GM06990 (cell line): ENCODE measurements around the gene ANKRD40.
"Not testable (repeated sequence)": the region's sequence is repeated elsewhere in the genome, so short reads cannot be mapped to it uniquely, and the experiment has no call there.

ENCODE experiments used
- DNase-seq: peaks from one replicate; pipeline ENCODE4 v3.0.0-alpha.2; 2011; ENCODE audit not compliant: insufficient read length; ENCODE audit errors: extremely low read depth
- H3K27me3 ChIP-seq: replicated peaks from 2 replicates; pipeline ENCODE4 v1.6.0; 2011; ENCODE audit warnings: low read length; ENCODE audit not compliant: control insufficient read depth, insufficient read depth
- H3K36me3 ChIP-seq: 2 replicates; pipeline ENCODE4 v1.5.1; 2011; ENCODE audit warnings: low read length; ENCODE audit not compliant: control insufficient read depth, insufficient read depth
- H3K4me3 ChIP-seq: replicated peaks from 2 replicates; pipeline ENCODE4 v1.5.1; 2011; ENCODE audit warnings: low read depth, mild to moderate bottlenecking, control low read depth, low read length
- TF ChIP-seq, protein P1 (sequence below): IDR thresholded peaks from 2 replicates; pipeline ENCODE4 v1.5.1; 2011; ENCODE audit warnings: low read length, control low read depth, mild to moderate bottlenecking, inconsistent platforms; ENCODE audit not compliant: insufficient read depth, poor library complexity, severe bottlenecking

The ANKRD40 gene

DNA sequence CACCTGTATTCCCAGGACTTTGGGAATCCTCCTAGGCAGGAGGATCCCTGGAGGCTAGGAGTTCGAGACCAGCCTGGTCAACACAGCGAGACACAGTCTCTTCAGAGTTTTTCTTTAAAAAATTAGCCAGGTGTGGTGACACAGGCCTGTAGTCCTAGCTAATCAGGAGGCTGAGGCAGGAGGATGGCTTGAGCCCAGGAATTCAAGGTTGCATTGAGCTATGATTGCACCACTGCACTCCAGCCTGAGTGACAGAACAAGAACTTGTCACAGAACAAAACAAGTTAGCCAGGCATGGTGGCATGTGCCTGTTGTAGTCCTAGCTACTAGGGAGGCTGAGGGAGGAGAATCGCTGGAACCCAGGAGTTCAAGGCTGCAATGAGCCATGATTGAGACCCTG, 24.8 kb downstream of the ANKRD40 start:
- TF ChIP-seq, protein P1, sequence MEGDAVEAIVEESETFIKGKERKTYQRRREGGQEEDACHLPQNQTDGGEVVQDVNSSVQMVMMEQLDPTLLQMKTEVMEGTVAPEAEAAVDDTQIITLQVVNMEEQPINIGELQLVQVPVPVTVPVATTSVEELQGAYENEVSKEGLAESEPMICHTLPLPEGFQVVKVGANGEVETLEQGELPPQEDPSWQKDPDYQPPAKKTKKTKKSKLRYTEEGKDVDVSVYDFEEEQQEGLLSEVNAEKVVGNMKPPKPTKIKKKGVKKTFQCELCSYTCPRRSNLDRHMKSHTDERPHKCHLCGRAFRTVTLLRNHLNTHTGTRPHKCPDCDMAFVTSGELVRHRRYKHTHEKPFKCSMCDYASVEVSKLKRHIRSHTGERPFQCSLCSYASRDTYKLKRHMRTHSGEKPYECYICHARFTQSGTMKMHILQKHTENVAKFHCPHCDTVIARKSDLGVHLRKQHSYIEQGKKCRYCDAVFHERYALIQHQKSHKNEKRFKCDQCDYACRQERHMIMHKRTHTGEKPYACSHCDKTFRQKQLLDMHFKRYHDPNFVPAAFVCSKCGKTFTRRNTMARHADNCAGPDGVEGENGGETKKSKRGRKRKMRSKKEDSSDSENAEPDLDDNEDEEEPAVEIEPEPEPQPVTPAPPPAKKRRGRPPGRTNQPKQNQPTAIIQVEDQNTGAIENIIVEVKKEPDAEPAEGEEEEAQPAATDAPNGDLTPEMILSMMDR, result no peak
- DNase-seq, result no peak
- H3K27me3 ChIP-seq, result no peaks in the 10 kb centered on the region; the same call in none of the 2 replicates
- H3K4me3 ChIP-seq, result no peak overlapping the region
- no peaks in the 10 kb centered on the region for H3K36me3 ChIP-seq

- DNase-seq, result no peak
- TF ChIP-seq, protein P1, result no peak
- H3K4me3 ChIP-seq, result no peak overlapping the region
- H3K27me3 ChIP-seq, result no peaks in the 10 kb centered on the region; the same call in none of the 2 replicates
- H3K36me3 ChIP-seq, result no peaks in the 10 kb centered on the region
Observed at GRCh38 chr17:50682441-50682840, 25.3 kb downstream of the ANKRD40 start.

DNA sequence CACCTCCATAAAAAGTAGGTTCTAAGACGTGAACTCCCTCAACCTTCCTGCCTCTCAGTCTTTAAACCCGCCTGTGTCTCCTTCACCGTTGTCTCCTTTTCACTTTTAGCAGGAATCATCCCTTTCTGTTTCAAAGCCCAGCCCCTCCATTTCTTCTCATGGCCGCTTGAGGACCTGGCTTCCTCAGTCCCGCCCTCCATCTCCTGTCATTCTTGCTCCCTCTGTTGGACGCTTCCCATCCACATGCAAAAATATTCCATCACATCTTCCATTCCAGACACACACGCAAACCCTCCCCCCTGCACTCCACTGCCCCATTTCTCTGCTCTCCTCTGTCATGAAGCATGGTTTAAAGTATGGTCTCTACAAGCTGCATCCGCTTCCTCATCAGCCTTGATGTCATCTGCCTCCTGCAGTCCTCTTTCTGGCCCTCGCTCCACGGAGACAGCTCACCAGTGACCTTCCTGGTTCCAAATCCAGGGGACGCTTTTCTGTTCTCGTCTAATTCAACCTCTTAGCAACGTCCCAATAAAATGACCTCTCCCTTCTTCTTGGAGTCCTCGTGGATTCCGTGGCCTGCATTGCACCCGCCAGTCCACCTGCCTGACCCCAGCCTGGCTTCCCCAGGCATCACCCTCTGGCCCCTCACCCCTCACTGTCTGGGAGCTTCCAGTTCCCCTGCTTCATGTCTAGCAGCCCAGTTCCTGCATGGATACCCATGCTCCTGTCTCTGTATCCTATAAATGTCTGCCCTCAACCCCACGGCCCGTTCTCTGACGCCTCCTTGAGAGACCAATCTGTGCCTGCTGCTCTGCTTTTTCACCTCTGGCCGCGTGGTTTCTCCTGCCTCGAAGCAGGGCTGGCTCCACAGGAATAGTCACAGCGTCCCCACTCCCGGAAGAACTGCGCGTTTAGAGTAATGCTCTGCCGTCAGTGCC, 26.2 kb downstream of the ANKRD40 start:
- TF ChIP-seq, protein P1, result no peak
- no peak overlapping the region for H3K4me3 ChIP-seq
- no peaks in the 10 kb centered on the region for H3K36me3 ChIP-seq
- no peaks in the 10 kb centered on the region; the same call in none of the 2 replicates for H3K27me3 ChIP-seq
- no peak for DNase-seq

DNA sequence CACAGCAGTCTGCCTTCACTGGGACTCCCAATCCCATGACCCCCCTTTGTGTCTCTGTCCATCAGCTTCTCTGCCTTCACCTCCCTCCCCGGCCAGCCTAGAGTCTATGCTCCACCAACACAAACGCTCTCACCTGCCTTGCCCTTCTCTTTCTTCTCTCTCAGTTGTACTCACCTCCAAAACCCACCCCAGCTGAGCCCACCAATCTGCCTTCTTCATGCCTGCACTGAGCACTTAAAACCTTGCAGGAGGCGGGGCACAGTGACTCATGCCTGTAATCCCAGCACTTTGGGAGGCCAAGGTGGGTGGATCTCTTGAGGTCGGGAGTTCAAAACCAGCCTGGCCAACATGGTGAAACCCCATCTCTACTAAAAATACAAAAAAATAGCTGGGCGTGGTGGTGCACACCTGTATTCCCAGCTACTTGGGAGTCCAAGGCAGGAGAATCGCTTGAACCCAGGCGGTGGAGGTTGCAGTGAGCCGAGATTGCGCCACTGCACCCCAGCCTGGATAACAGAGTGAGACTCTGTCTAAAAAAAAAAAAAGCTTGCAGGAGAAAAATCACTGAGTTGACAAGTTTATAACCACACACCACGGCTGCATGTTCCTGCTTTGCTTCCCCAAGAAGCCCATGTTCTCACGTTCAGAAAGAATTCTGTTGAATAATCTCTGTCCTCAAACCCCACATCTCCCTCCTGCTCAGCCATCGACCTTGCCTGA, 27.0 kb downstream of the ANKRD40 start:
- not testable (repeated sequence) for H3K36me3 ChIP-seq, H3K4me3 ChIP-seq, H3K27me3 ChIP-seq, DNase-seq

DNA sequence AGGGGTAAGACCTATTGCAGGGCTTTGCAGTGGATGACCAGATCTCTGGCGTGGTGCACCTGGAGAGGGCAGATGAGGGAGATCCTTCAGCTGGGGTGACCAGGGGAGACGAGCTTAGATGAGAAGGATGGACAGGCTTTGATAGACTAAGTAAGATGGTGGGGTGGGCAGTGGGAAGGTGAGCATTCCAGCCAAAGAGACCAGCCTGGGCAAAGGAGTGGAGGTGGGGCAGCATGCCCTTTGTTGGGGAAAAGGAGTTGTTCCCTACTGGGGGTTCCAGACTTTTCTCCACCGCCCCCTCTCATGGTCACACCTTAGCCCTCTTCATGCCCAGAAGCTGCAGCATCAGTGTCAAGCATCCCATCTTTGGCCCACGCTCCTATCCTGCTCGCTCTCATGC, 27.6 kb downstream of the ANKRD40 start:
- no peaks in the 10 kb centered on the region; the same call in none of the 2 replicates for H3K27me3 ChIP-seq
- TF ChIP-seq, protein P1, result no peak
- no peaks in the 10 kb centered on the region for H3K36me3 ChIP-seq
- H3K4me3 ChIP-seq, result no peak overlapping the region
- DNase-seq, result no peak

DNA sequence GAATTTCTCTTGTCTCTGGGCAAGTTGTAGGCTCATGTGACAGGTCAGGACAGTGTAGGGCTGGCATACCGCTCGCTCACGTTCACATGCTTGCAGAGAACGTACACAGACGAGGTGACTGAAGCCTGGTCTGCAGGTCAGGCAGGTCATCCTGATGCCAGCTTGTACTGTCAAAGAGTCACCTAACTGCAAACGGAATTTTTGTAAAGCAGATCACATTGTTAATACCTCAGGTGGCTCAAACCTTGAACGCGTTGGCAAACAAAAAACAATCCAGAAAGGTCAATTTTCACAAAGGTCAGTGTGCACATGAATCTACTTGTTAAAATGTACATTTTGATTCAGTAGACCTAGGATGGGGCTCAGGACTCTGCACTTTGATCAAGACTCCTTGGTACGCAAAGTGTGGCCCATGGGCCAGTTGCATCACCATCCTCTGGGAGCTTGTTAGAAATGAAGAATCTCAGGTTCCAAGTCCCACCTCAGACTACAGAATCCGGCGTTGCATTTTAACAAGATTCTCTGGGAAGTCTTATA, 28.6 kb downstream of the ANKRD40 start:
- Histone ChIP-seq H3K36me3 (no peaks in the 10 kb centered on the region), H3K4me3 (no peak overlapping the region), H3K27me3 (no peaks in the 10 kb centered on the region; the same call in none of the 2 replicates)
- no peak for DNase-seq
- TF ChIP-seq, protein P1, result no peak
